HG02798 (cell line): Measurements from ENCODE around the gene DNAH9.

Experiments used
- ATAC-seq: cut with Tn5 transposase; IDR thresholded peaks from one replicate; pipeline ENCODE4 v1.9.1; 2021; ENCODE audit warnings: mild to moderate bottlenecking; ENCODE audit not compliant: unreplicated experiment, poor library complexity

DNAH9 gene

DNA sequence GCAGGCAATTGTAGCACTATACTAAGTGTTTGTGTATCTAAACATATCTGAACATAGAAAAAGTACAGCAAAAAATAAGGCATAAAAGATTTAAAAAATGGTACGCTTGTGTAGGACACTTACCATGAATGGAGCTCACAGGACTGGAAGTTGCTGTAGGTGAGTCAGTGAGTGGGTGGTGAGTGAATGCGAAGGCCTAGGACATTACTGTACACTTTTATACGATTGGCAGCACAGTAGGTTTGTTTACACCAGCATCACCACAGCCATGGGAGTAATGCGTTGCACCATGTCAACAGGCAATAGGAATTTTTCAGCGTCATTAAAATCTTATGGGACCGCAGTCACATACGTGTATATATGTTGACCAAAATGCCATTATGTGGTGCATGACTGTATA is 45.6 kb downstream of the DNAH9 start:
- ATAC-seq: no peak

DNA sequence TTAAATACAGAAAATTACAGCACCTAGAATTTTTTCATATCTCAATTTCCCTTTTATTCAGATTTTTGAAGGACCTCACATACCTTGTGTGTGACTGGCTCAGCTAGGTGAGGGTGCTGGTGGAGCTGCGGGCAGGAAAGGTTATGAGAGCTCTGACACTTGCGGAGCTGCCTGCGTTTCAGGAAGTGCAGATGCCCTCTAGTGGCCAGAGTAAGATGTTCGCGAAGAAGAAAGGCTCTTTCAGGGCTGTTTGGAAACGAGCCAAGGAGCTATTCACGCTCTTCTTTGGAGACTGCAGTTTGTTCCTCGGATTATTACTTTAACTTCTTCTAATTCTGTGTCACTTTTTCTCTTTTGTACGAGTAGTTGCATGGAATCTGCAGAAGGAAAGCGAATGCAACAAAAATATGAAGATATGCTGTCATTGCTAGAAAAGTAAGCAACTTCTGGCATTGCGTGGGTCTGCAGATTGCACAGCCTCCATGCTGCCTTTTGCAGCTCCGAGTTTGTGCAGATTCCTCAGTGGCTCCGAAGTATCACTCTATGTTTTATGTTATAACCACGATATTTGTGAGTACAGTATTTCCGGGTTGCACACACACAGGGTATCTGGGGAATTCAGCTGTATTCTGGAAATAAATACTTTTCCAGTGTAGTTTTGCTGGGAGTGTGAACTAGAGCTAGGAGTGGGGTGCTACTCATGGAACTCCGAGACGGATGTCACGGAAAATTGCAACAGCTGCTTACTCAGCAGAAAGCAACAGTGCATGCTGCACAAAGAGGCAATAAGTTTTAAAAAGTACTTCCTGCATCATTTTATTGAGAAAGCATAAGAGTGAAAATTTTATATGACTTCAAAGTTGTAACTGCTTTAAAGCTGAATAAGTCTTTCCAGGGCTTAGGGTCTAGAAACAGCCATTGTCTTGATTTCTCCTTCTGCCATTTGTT is 46.3 kb downstream of the DNAH9 start:
- no peak for ATAC-seq

DNA sequence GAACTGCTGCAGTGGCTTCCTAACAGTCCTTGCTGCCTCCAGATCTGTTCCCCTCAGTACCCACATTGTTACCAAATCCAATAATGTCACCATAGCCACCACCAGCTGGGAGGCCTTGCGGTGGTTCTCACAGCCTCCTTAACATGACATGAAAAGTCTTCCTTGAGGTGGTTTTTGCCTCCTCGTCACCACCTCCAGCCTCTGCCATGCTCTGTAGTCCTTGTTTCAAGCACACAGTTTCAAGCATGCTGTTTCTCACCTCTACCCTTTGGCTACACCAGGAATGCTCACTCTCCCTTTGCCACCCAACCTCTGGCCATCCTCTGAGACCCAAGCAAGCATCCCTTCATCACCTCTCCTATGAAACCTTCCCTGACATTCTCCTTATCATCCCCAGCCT is 47.2 kb downstream of the DNAH9 start:
- no peak for ATAC-seq

DNA sequence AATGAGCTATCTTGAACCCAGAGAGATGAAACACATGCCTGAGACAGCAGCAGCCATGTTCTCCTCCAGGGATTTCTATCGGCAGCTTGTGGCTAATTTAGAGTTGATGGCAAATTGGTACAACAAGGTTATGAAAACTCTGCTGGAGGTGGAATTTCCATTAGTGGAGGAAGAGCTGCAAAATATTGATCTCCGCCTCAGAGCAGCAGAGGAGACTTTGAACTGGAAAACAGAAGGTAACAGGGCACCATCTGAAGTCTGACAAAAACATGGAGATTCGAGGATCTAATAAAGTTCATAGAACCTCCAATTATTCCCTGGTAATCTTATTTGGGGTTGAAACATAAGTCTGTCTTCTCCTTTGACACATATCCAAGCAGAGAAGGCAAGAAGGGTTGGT is 52.8 kb downstream of the DNAH9 start:
- ATAC-seq: no peak

DNA sequence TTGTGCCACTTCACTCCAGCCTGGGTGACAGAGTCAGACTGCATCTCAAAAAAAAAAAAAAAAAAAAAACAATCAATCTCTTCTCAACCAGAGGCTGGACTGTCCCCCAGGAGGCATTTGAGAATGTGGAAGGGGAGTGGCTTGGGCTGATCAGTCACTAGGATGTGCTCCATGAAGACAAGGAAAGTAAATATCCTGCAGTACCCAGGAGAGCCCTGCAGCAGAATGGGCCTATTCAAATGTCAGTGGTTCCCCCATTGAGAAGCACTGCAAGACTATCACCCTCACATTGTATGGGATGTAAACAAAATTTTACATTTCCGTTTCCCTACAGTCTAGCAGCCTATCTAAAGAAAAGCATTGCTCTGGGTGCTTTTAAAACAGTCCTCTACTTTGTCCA is 70.3 kb downstream of the DNAH9 start:
- no peak for ATAC-seq

DNA sequence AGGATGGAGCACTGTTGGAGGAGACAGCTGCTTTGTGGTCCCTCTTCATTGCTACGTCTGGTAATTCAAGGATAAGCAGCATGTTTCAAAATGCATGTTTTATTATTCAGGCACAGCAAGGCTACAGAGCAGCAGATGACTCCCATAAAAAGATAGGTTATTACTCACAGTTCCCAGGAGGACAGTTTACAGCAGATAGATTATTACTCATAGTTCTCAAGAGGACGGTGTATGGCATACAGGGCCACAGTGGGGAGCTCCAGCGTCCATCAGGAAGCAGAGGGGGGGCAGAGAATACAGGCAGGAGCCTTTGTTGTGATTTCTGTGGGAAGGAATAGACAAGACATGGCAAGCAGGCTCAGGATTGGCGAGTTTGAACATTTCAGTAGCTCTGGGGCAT is 72.9 kb downstream of the DNAH9 start:
- no peak for ATAC-seq

DNA sequence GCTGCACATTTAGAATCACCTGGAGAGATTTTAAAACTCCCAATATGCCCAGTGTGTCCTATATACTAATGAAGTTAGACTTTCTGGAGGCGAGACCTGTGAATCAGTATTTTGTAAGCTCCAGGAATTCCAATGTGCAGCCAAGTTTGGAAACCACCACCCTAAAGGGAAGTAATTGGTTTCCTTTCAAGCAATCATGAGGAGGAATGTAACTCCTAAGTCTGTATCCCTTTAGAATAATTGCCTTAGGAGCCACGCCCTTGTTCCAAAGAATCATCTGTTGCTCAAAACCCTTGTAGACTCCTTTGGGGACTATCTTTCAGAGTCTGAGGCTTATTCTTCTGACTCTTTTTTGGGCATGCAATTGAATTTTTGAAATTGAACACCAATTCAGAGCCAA is 84.4 kb downstream of the DNAH9 start:
- ATAC-seq: no peak

DNA sequence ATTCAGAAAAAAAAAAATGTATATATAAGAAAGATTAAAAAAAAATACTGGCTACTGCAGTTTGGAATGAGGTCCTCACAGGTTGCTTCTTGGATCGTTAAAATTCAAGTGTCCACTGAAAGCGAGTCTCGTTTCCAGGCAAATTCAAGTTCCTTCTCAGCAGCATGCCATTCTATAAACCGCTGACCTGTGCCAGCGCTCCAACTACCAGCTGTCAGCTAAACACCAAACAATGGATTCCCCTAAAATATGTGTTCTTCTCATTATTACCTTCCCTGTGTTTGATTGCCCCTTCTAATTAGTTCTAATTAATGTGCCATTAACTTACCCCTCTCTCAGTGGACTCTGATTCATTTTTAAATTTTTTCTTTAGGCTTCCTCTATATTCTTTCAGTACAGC is 92.4 kb downstream of the DNAH9 start:
- no peak for ATAC-seq

DNA sequence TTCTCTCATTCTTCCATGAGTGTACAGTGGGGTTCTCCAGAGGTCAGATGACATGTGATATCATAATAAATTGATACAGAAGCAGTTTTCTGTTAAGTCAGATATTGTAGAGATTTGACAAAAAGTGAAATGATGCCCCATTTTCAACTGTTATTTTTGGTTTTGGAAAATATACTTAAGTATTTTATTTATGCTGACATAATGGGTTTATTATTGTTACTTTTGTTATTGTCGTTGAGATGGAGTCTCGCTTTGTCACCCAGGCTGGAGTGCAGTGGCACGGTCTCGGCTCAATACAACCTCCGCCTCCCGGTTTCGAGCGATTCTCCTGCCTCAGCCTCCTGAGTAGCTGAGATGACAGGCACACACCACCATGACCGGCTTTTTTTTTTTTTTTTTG is 94.4 kb downstream of the DNAH9 start:
- no peak for ATAC-seq

DNA sequence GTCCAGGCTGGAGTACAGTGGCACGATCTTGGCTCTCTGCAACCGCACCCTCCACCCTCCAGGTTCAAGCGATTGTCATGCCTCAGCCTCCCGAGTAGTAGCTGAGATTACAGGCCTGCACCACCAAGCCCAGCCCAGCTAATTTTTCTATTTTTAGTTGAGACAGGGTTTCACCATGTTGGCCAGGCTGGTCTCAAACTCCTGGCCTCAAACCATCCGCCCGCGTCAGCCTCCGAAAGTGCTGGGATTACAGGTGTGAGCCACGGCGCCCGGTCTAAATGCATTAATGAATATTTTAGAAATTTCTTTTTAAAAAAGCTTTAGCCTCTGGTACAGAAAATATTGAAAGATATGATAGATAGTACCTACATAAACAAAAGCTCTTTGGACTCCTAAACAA is 95.0 kb downstream of the DNAH9 start:
- ATAC-seq: no peak

DNA sequence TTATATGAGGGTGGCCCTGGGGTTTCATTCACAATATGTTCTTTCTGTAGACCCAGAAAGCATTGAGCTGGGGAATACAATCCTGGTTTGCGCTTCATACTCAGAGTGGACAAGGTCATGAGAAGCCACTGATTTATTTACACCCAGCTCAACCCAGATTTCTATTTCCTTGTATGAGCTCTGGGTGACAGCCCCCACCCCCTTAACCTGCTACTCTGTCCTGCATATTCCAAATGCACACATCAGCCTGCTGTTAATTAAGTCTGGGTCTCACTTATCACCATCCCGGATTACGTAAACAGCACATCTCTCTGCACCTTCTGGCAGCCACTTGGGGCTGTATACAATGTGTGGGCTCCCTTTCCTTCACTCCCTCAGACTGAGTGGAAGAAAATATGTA is 102.4 kb downstream of the DNAH9 start:
- ATAC-seq: no peak

DNA sequence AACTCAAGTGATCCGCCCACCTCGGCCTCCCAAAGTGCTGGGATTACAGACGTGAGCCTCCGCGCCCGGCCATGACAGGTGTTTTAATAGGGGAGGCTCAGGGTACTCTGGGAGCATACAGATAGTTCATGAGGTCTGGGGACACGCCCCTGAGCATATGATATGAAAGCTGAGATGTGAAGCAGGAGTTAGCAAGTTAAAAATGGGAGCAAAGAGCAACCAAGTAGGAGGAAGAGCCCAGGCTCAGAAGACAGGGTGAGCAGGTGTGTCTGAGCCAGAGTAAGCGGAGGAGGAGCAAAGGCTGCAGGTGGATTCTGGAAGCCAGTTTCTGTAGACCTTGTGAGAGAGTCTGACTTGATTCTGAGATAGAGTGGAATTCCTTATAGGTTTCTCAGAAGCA is 103.6 kb downstream of the DNAH9 start:
- no peak for ATAC-seq

DNA sequence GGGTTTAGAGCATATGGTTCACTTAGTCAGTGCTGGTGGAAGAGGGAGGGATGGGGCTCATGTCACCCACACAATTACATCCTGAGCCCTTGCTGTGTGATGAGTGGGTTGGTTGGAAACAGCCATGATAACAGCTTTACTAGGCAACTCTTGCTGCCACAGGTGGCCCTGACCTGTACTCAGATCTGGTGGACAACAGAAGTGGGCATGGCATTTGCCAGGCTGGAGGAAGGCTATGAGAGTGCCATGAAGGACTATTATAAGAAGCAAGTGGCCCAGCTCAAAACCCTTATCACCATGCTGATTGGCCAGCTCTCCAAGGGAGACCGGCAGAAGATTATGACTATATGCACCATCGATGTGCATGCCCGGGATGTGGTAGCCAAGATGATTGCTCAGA is 105.8 kb downstream of the DNAH9 start:
- no peak for ATAC-seq

DNA sequence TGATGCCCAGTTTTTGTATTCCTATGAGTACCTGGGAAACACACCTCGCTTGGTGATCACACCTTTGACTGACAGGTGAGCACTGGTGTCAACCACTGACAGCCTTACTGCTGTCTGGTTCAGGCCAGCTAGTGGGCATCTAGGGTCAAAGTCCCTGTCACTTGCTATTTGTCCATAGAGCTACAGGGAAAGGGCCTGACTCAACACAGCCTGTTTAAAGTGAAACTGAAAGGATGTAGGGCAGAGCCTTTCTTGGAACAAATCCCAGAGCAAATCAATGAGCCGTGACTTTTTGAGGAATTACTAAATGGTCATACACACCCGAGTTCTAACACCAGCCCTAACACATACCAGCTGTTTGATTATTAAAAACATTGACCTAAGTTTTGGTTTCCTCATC is 106.8 kb downstream of the DNAH9 start:
- ATAC-seq: no peak

DNA sequence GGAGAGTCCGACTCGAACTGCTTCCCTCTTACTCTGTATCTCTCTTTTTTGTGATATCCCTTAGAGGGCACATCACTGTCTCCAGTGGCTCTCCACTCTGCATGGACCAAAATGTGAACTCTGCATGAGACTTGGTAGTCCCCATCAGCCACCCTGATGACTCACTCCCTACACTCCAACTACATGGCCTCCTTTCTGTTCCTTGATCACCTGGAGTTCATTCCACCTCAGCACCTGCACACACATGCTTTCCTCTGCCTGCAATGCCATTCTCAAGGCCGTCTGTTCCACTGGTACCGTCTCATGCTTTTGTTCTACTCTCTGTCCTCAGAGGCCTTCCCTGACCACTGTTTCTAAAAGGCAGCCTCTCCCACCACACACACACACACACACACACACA is 109.3 kb downstream of the DNAH9 start:
- ATAC-seq: no peak

DNA sequence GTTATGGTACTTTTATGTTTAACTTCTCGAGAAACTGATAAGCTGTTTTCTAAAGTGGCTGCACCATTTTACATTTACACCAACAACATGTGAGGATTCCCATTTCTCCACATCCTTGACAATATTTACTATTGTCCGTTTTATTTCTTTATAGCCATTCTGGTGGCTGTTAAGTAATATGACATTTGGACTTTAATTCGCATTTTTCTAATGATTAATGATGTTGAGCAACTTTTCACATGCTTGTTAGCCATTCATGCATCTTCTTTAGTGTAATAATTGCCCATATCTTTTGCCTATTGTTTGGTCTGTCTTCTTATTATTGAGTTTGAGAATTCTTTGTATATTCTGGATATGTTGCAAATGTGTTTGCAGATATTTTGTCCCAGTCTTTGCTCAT is 114.2 kb downstream of the DNAH9 start:
- ATAC-seq: no peak

DNA sequence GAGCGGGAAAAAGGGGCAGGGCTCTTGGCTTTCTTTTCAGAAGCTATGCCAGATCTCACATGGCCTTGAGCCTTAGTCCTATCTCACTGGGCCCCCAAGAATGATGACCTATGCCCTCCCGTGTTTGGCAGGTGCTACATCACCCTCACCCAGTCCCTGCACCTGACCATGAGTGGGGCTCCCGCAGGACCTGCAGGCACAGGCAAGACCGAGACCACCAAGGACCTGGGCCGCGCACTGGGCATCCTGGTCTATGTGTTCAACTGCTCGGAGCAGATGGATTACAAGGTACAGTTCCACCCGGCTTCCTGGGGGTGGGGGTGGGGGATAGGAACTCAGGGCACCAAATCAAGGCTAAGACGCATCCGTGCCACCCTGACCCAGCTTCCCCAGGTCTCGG is 120.9 kb downstream of the DNAH9 start:
- ATAC-seq: no peak

DNA sequence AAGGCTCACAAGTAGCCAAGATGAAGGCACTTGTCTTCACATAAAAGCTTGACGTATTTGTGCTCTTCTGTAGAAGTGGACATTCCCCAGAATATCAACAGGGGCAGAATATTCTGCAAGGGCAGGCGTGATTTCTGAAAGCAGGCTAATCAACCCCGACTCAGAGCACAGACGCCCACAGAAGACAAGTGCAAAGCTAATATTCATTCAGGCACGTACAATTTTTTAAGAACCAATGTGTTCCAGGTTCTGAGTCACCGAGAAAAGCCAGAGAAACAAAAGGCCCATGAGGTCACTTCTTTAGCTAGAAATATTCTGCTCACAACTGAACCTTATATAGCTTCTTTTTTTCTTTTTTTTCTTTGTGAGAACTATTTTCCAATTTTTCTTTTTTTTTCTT is 121.6 kb downstream of the DNAH9 start:
- ATAC-seq: no peak

DNA sequence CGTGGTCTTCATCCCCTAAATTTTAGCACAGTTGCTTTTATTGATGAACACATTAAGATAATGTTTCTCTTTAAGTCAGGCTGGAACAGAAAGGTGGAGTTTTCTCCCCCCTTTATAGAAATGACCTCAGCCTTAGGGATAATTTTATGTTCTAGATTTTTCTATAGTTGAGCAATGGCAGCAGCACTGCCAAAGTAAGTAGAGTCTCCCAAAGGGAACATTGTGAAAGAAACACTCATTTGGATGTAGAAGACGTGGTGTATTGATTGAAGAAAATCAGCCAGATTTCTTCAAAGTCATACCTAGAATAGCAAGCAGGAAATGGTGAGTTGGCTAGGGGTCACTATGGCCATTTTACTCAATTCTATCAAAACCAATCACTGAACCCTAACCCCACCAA is 122.5 kb downstream of the DNAH9 start:
- no peak for ATAC-seq

DNA sequence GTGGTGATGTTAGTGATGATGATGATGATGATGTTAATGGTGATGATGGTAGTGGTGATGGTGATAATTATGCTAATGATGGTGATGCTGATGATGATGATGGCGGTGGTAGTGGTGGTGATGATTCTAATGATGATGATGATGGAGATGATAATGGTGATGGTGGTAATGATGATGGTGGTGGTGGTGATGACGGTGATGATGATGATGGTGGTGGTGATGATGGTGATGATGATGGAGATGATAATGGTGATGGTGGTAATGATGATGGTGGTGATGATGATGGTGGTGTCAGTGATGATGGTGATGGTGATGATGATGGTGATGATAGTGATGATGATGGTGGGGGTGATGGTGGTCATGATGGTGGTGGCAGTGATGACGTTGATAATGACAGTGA is 132.5 kb downstream of the DNAH9 start:
- no peak for ATAC-seq

DNA sequence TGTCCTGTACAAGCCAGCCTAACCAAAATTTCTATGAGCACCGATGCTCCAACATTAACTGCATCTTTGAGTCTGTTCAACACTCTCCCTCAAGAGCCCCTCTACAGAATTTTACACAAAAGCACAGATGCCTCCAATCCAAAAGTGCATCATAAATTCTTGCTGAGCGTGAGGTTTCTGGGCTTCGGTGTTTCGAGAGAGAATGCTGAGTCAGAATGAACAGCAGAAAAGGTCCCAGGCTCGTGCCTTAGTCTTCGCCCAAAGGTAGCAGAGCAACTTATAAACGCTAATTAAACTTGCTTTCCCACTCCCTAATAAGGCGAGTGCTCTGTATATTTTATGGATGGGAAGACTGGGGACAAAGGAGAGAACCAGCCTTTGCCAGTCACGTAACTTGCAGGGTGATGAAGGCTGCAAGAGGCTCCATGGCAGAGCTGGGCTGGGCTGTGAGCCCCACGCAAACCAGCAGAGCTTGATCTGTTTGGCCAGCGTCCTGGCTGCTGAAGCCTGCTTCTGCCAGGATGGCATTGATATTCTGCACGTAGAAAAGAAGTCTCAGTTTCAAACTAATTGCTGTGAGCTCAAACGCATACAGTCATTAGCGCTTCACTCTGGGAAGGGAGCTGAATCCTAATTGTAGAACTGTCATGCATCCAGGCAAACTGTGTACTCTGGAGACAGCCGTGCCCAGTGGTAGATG is 138.5 kb downstream of the DNAH9 start:
- no peak for ATAC-seq

DNA sequence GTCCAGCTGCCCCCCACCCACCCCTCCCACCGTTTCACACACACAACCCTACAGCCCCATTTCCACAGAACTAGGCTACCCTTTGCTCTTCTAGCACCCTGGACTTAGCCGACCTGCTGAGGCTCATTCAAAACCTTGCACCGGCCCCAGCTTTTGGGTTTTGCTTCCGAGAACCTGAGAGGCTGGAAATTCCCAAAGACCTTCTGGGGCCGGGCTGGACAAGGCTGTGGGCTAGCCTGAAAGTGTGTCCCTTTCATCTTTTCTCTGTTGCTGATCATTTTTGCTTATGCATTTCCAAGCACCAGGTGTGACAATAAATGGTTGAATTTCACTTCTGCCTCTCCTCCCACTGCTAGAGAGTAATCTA is 139.0 kb downstream of the DNAH9 start:
- ATAC-seq: no peak
